HL-60/S4 treated with retinoic acid at 250 ng/mL for 4 days and 3 days (cell line): ENCODE data around the gene SNAP25.

Experiments used
- in situ Hi-C: fragments of 300-500 bp; cut with MboI; formaldehyde crosslinking; loops from 2 replicates; pipeline ENCODE4 v1.7.0; 2022; ENCODE audit warnings: low sequenced_read_pairs

The SNAP25 gene

GRCh38 chr20:10216146-10216791 lies 2.4 kb upstream of the SNAP25 start:
- in situ Hi-C loops: no loop called here

- in situ Hi-C loops: no loop called here
These were observed 764 bp upstream of the SNAP25 start for GRCh38 chr20:10217721-10218410.

GRCh38 chr20:10219452-10219791 lies 792 bp downstream of the SNAP25 start:
- in situ Hi-C loops: no loop called here

- in situ Hi-C loops: no loop called here
These were observed 1.5 kb downstream of the SNAP25 start for GRCh38 chr20:10219993-10220750.

- in situ Hi-C loops: no loop called here
These were observed 2.4 kb downstream of the SNAP25 start for GRCh38 chr20:10221021-10221420.

- in situ Hi-C loops: no loop called here
These were observed 6.9 kb downstream of the SNAP25 start for GRCh38 chr20:10225439-10226060.

- in situ Hi-C loops: no loop called here
These were observed 9.7 kb downstream of the SNAP25 start for GRCh38 chr20:10228330-10228729.

- in situ Hi-C loops: no loop called here
These were observed 12.7 kb downstream of the SNAP25 start for GRCh38 chr20:10231290-10231689.

- in situ Hi-C loops: no loop called here
These were observed 18.2 kb downstream of the SNAP25 start for GRCh38 chr20:10236540-10237533.

- in situ Hi-C loops: no loop called here
These were observed 21.3 kb downstream of the SNAP25 start for GRCh38 chr20:10239954-10240353.

GRCh38 chr20:10240655-10241054 lies 22.0 kb downstream of the SNAP25 start:
- in situ Hi-C loops: no loop called here

- in situ Hi-C loops: no loop called here
These were observed 23.5 kb downstream of the SNAP25 start for GRCh38 chr20:10242166-10242565.

- in situ Hi-C loops: no loop called here
These were observed 28.8 kb downstream of the SNAP25 start for GRCh38 chr20:10247440-10247839.

GRCh38 chr20:10249048-10249770 lies 30.6 kb downstream of the SNAP25 start:
- in situ Hi-C loops: no loop called here

- in situ Hi-C loops: no loop called here
These were observed 31.2 kb downstream of the SNAP25 start for GRCh38 chr20:10249822-10250221.

- in situ Hi-C loops: no loop called here
These were observed 32.3 kb downstream of the SNAP25 start for GRCh38 chr20:10250902-10251301.

GRCh38 chr20:10253780-10254179 lies 35.1 kb downstream of the SNAP25 start:
- in situ Hi-C loops: no loop called here

GRCh38 chr20:10255846-10256245 lies 37.2 kb downstream of the SNAP25 start:
- in situ Hi-C loops: no loop called here

GRCh38 chr20:10259166-10259565 lies 40.5 kb downstream of the SNAP25 start:
- in situ Hi-C loops: no loop called here

- in situ Hi-C loops: no loop called here
These were observed 41.7 kb downstream of the SNAP25 start for GRCh38 chr20:10260316-10260715.
